SW 1271 (cell line): ENCODE results near the gene SPDL1.
"Not testable (repeated sequence)": the region's sequence is repeated elsewhere in the genome, so short reads cannot be mapped to it uniquely, and the experiment has no call there.

Experiments
- DNase-seq, 2 experiments: peaks; one replicate each; lab custom pipeline; 2025; lab: John Stamatoyannopoulos, UW

SPDL1 gene

DNA sequence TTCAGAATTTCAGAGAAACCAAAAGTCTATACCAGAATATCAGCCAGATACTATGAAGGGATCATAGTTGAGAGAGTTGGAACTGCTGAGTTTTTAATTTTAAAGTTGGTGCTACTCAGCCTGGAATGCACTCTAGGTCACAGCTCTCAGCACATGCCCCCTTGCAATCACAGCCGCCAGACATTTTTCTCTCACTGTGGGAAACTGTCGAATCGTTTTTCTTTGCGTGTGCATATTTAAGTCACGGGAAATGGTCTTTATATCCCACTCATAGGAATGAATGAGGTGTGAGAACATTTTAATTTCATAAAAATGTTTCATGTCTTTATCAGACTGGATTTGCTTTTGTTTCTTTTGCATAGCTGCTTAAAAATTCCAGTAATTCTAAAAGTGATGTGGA, 12.2 kb upstream of the SPDL1 start:
- DNase-seq, result no peak

DNA sequence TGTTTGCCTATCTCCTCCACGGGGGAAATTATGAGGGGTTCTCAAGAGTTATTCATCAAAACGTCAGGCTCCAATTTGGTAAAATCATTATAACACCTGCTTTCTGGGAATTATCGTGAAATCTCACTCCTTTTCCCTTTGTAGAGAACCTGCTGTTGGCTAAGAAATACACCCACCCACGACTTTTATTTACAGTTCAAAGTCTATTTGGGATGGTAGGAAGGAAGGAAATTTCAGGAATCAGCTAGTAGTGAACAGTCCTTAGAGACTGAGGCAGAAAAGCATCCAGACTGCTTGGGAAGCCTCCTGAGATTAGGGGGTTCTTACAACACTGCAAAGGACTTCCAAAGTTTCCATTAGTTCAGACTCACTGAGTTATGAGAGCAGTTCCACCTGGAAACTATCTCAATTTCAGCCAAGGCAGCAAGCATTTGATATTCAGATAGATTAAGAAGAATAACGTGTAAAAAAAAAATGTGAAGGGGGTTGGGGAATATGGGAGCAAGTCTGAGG, 9.4 kb upstream of the SPDL1 start:
- no peak for DNase-seq

- no peak for DNase-seq
Measured at GRCh38 chr5:169576181-169576598, 7.4 kb upstream of the SPDL1 start.

- DNase-seq, result peak in 1 of 2 experiments; percentile 34
Measured at GRCh38 chr5:169577951-169578350, 5.6 kb upstream of the SPDL1 start.

DNA sequence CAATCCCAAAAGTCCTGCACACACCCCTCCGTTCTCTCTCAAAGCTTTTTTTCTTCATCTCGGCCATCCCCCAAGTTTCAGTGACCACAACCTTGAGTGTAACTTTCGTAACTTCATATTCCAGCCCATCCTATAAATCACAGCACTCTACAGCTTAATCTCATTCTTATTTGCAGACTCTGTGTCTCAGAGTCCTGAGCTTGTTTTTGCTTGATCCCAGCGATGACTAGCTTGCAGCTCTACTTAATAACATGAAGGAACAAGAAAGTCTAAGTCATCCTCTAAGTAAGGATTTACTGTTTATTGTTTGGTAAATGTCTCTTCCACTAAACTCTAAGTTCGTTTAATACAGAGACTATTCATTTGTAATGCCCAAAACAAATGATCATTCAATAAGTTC, 2.6 kb upstream of the SPDL1 start:
- DNase-seq, result no peak

DNA sequence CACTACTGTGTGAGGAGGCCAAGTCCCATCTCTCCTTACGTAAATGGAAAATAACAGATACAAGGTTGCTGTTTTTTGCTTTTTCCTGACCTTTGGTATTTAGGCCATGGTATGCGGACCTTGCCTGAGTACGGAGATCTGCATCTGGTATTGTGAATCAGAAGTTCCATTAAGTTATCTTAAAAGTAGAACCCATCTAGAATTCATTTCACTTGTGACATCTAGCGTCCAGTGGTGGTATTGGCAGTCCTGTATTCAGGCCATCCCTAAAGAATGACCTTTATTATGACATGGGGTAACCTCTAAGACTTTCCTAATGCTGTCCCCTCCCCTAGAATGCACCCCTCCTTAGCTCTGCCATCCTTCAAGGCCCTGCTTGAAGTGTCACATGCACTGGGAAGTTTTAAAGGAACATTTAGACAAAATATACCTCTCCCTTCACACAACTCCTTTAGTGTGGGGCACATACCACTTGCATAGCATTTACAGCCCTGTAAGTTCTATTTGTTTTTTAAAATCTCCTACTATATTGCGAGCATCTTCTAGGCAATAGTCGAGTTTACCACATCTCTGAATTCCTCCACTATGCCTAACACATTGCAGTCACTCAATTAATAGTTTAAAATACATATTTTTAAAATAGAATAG, 1.9 kb upstream of the SPDL1 start:
- peak in 1 of 2 experiments; percentile 72 for DNase-seq

DNA sequence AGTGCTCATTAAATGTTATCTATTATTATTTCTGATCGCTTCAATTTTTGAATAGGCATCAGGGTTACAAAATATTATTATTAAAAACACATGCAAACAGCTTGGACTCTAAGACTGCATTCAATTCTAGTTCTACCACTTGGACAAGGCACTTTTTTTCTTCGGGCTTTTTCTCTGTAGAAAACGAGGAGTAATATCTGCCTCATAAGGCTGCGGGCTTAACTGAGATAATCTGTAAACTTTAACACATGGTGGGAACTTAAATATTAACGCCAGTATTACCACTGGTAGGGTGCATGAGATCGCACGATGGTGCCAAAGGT, 511 bp upstream of the SPDL1 start:
- DNase-seq, result no peak

DNA sequence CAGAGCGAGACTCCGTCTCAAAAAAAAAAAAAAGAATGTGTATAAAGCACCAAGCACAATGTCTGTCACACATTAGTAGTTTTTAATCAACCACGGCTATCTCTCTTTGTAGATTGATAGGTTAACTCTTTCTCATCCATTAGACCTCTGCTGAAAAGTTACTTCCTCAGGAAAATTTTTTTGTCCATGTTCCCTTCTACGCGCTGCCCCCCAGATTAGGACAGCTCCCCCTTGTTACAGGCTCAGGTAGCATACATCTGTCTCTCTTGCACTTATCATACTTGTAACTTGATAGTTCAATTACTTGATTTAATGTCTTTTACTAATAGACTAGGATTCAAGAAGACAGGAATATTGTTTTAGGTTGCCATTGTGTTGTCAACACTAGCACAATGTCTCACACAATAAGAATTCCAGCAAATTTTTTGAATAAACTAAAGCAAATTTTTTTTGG, 1.5 kb downstream of the SPDL1 start:
- peak in 1 of 2 experiments; percentile 39 for DNase-seq

DNA sequence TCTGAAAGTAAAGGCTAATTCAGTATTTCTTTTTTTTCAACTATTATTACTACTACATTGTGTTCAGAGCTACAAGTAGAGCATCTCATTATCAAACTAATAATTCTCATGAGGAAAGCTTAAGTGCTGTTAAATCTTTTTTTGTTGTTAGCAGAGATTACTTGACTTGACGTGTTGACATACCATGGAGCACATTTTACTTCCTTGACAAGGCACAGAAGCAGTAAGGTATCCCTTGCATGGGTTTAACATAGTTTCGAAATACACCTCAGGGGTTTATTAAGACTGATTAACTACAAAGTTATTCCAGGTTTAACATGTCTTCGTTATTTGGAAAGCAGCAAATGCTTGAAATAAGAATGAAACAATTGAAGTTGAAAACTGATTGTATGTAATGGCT, 7.0 kb downstream of the SPDL1 start:
- DNase-seq, result no peak

GRCh38 chr5:169591636-169592035, 8.1 kb downstream of the SPDL1 start:
- no peak for DNase-seq

DNA sequence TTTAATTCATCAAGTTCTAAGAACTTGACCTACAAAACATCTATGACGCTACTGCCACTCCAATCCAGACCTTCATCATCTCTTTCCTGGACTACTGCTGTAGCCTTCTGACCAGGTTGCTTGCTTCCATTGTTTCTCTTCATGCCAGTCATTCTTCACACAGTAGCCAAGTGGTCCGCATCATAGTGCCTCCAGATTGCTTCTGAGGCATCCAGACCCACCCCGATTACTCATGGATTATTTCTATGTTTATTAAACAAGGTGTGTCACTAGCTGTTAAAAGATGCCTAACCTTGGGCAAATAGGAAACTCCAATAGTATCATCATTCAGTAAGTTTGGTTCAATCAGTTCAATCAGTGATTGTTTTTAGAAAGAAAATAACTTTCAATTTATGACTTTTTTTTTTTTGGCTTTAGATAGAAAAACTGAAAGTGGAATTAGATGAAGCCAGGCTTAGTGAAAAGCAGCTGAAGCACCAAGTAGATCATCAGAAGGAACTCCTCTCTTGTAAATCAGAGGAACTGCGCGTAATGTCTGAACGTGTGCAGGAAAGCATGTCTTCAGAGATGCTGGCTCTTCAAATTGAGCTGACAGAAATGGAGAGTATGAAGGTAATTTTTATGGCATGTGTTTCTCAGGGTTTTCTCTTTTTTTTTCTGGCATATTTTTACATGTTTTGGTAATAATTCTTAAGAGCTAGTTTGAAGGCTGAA, 9.5 kb downstream of the SPDL1 start:
- no peak for DNase-seq

GRCh38 chr5:169595172-169595820, 11.7 kb downstream of the SPDL1 start:
- no peak for DNase-seq

- DNase-seq, result no peak
Measured at GRCh38 chr5:169599451-169599850, 15.9 kb downstream of the SPDL1 start.

DNA sequence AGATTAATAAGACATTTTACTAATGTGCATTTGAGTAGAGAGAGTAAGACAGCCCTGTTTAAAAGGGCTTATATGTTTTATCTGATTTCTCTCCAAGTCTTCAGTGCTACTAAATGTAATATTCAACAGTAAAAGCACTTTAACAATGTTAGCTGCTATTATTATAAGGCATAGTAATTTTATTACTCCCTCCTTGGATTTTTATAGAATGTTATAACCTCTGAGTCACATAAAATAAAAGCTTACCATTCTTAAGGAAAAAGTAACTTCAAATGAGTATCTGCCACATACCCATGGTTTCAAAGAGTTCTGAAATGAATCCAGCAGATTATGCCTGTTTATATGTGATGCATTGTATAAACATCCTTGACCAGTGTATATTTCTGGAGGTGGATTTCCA, 19.0 kb downstream of the SPDL1 start:
- no peak for DNase-seq

DNA sequence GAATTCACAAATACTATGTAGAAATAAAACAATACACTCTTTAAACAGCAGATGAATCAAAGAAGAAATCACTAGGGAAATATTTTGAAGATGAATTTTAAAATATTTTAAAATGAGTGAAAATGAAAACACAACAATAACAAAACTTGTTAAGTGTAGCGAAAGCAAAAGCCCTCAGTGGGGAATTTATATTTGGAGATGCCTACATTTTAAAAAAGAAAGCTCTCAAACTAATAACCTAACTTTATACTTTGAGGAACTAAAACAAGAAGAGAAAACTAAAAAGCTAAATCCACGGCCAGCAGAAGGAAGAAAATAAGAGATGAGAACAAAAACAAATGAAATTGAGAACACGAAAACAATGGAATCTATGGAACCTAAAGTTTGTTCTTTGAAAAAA, 22.7 kb downstream of the SPDL1 start:
- no peak for DNase-seq

DNA sequence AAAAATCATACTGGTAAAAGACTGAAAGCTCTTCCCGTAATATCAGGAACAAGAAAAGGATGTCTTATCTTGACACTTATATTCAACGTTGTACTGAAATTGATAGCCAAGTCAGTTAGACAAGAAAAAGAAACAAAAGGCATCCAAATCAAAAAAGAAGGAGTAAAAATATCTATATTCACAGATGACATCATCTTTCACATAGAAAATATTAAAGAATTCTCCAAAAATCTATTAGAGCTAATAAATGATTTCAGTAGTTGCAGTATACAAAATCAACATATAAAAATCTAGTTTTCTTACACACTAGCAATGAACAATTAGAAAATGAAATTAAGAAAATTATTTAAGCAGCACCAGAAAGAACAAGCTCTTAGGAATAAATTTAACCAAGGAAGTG, 24.3 kb downstream of the SPDL1 start:
- no peak for DNase-seq

DNA sequence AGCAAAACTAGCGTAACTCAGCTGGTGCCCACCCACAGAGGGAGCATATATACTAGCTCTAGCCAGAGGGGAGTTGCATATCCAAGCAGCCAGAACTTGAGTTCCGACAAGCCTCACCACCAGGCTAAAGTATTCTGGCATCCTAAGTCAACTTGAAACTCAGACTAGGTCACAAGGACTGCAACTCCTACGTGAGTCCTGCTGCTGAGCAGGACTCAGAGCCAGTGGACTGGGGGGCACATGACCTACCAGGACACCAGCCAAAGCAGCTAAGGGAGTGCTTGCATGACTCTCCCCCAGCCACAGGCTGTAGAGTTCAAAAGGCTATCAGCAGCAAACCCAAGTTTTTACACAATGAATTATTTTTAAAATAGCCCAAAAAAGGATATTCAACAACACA, 26.1 kb downstream of the SPDL1 start:
- no peak for DNase-seq

GRCh38 chr5:169610606-169611005, 27.0 kb downstream of the SPDL1 start:
- peak in 1 of 2 experiments; percentile 81 for DNase-seq

GRCh38 chr5:169615561-169615960, 32.0 kb downstream of the SPDL1 start:
- DNase-seq, result no peak

GRCh38 chr5:169624307-169624706, 40.7 kb downstream of the SPDL1 start:
- DNase-seq, result not testable (repeated sequence)

GRCh38 chr5:169626779-169627178, 43.2 kb downstream of the SPDL1 start:
- peak in 1 of 2 experiments; percentile 31 for DNase-seq

DNA sequence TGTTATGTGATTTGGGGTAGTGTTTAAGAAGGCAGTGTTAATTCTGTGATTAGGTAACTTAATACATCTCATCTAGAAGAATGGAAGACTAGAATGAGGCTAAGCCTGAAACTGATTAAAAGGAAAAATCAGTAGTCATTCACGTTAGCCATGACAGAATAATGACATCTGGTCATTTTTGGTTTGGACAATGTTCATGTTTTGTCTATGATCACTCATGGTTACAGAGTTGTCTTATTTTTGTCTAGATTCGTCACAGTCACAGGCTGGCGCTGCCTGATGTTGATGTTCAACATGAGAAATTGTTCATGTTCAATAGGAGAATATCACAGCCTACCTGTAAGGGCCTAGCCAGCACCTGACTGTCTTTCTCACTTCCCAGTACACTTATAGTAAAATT, 44.0 kb downstream of the SPDL1 start:
- no peak for DNase-seq

DNA sequence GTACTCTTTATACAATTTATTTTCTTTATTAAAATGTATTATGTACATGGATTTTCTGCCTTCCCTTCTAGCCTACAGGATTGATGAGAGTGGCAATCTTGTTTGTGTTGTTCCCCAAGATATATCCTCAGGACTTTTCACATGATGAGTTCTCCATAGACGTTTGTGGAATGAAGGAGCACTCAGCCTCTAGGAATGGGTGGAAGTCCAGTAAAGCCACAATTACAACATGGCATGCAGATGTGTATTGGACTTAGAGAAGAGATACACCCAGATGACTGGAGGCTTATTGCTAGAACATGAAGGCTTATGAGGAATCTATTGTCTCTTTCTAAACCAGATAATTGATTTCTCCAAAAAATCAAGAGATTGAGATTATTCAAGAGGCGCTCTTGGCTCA, 45.3 kb downstream of the SPDL1 start:
- DNase-seq, result no peak
